SJCRH30 (cell line): Measurements from ENCODE around the gene OTOP3. TPM values are rescaled to one million over a fixed set of nuclear protein-coding genes. Genes with fewer than 3 reads are reported as not detected.
"Not testable (repeated sequence)": the region's sequence is repeated elsewhere in the genome, so short reads cannot be mapped to it uniquely, and the experiment has no call there.

Source experiments
- DNase-seq, 2 experiments: peaks; one replicate each; pipeline ENCODE4 v3.0.0-alpha.2; 2015 to 2020
- H3K27ac ChIP-seq: fragments of 250-450 bp; sonication (Bioruptor Pico); 2 replicates; pipeline ENCODE4 v1.5.1; 2020; ENCODE audit warnings: mild to moderate bottlenecking, moderate library complexity
- H3K27me3 ChIP-seq: fragments of 250-450 bp; sonication (Bioruptor Pico); 2 replicates; pipeline ENCODE4 v1.5.1; 2020; ENCODE audit warnings: mild to moderate bottlenecking, moderate library complexity
- H3K36me3 ChIP-seq: fragments of 250-450 bp; sonication (Bioruptor Pico); 2 replicates; pipeline ENCODE4 v1.5.1; 2020; ENCODE audit warnings: mild to moderate bottlenecking, moderate library complexity
- H3K4me1 ChIP-seq: fragments of 250-450 bp; sonication (Bioruptor Pico); 2 replicates; pipeline ENCODE4 v1.5.1; 2020; ENCODE audit warnings: mild to moderate bottlenecking, moderate library complexity
- H3K4me3 ChIP-seq: fragments of 250-450 bp; sonication (Bioruptor Pico); 2 replicates; pipeline ENCODE4 v1.5.1; 2020; ENCODE audit warnings: mild to moderate bottlenecking, moderate library complexity
- H3K9me3 ChIP-seq: fragments of 250-450 bp; sonication (Bioruptor Pico); replicated peaks from 2 replicates; pipeline ENCODE4 v1.5.1; 2020; ENCODE audit warnings: mild to moderate bottlenecking, moderate library complexity
- total RNA-seq: library from RNA; depleted of rRNA; stranded (reverse); fragments of >200 nt; shearing (Covaris generic); gene quantifications from 2 replicates; pipeline ENCODE4 v1.2.3, GENCODE V29; 2014

Gene OTOP3
- total RNA-seq, 1 experiment from 2014 or later: not detected

GRCh38 chr17:74904687-74905409 lies 30.9 kb upstream of the OTOP3 start:
- Histone ChIP-seq H3K27ac (no peak overlapping the region), H3K9me3 (0 out of 2 replicates have a peak, but pooled peaks cover 3% of the 10 kb centered on the region), H3K27me3 (peaks cover 41% of the 10 kb centered on the region), H3K4me3 (no peak overlapping the region), H3K36me3 (no peaks in the 10 kb centered on the region), H3K4me1 (no peaks in the 10 kb centered on the region)
- DNase-seq: no peak

GRCh38 chr17:74906214-74906793 lies 29.4 kb upstream of the OTOP3 start:
- H3K27me3 ChIP-seq: peaks cover 38% of the 10 kb centered on the region
- not testable (repeated sequence) for H3K4me3 ChIP-seq, H3K4me1 ChIP-seq

GRCh38 chr17:74907012-74907411 lies 28.7 kb upstream of the OTOP3 start:
- peaks cover 31% of the 10 kb centered on the region for H3K27me3 ChIP-seq
- no peak for DNase-seq
- H3K27ac ChIP-seq: no peak overlapping the region
- H3K4me1 ChIP-seq: no peaks in the 10 kb centered on the region
- H3K36me3 ChIP-seq: no peaks in the 10 kb centered on the region
- H3K4me3 ChIP-seq: no peak overlapping the region
- H3K9me3 ChIP-seq: 0 out of 2 replicates have a peak, but pooled peaks cover 3% of the 10 kb centered on the region

More at GRCh38 chr17:74906214-74906793, 29.4 kb upstream of the OTOP3 start:
- not testable (repeated sequence) for H3K36me3 ChIP-seq, H3K27ac ChIP-seq, H3K9me3 ChIP-seq
- DNase-seq: peak in 1 of 2 experiments; percentile 26

- H3K4me1 ChIP-seq, H3K36me3 ChIP-seq, H3K9me3 ChIP-seq, DNase-seq, H3K4me3 ChIP-seq, H3K27ac ChIP-seq: not testable (repeated sequence)
- H3K27me3 ChIP-seq: peaks cover 23% of the 10 kb centered on the region
These were observed 26.6 kb upstream of the OTOP3 start for GRCh38 chr17:74909097-74909496.

- H3K27ac ChIP-seq, H3K4me1 ChIP-seq, DNase-seq, H3K4me3 ChIP-seq, H3K9me3 ChIP-seq, H3K36me3 ChIP-seq: not testable (repeated sequence)
- peaks cover 22% of the 10 kb centered on the region for H3K27me3 ChIP-seq
These were observed 24.3 kb upstream of the OTOP3 start for GRCh38 chr17:74911423-74911822.

- Histone ChIP-seq H3K4me1 (no peaks in the 10 kb centered on the region), H3K36me3 (no peaks in the 10 kb centered on the region), H3K27ac (no peak overlapping the region), H3K27me3 (peaks cover 10% of the 10 kb centered on the region), H3K4me3 (no peak overlapping the region), H3K9me3 (0 out of 2 replicates have a peak, but pooled peaks cover 3% of the 10 kb centered on the region)
- DNase-seq: no peak
These were observed 19.4 kb upstream of the OTOP3 start for GRCh38 chr17:74916136-74916850.

- Histone ChIP-seq H3K27ac (no peak overlapping the region), H3K4me3 (no peak overlapping the region), H3K36me3 (no peaks in the 10 kb centered on the region), H3K27me3 (peaks cover 15% of the 10 kb centered on the region), H3K9me3 (0 out of 2 replicates have a peak, but pooled peaks cover 3% of the 10 kb centered on the region), H3K4me1 (no peaks in the 10 kb centered on the region)
- DNase-seq: no peak
These were observed 18.9 kb upstream of the OTOP3 start for GRCh38 chr17:74916851-74917199.

GRCh38 chr17:74917430-74917829 lies 18.3 kb upstream of the OTOP3 start:
- Histone ChIP-seq H3K4me3 (no peak overlapping the region), H3K36me3 (no peaks in the 10 kb centered on the region), H3K27ac (no peak overlapping the region), H3K9me3 (0 out of 2 replicates have a peak, but pooled peaks cover 3% of the 10 kb centered on the region), H3K27me3 (peaks cover 18% of the 10 kb centered on the region), H3K4me1 (no peaks in the 10 kb centered on the region)
- no peak for DNase-seq

GRCh38 chr17:74918906-74919305 lies 16.8 kb upstream of the OTOP3 start:
- Histone ChIP-seq H3K36me3 (no peaks in the 10 kb centered on the region), H3K9me3 (no peaks in the 10 kb centered on the region), H3K4me3 (no peak overlapping the region), H3K27ac (no peak overlapping the region), H3K4me1 (0 out of 2 replicates have a peak, but pooled peaks cover 2% of the 10 kb centered on the region), H3K27me3 (peaks cover 24% of the 10 kb centered on the region)
- no peak for DNase-seq

- no peak overlapping the region for H3K4me3 ChIP-seq
- H3K36me3 ChIP-seq: no peaks in the 10 kb centered on the region
- H3K9me3 ChIP-seq: no peaks in the 10 kb centered on the region
- H3K27ac ChIP-seq: no peak overlapping the region
- 0 out of 2 replicates have a peak, but pooled peaks cover 2% of the 10 kb centered on the region for H3K4me1 ChIP-seq
- peak in 1 of 2 experiments; percentile 31 for DNase-seq
- peaks cover 32% of the 10 kb centered on the region for H3K27me3 ChIP-seq
These were observed 16.0 kb upstream of the OTOP3 start for GRCh38 chr17:74919440-74920305.

GRCh38 chr17:74920306-74920620 lies 15.4 kb upstream of the OTOP3 start:
- Histone ChIP-seq H3K36me3 (no peaks in the 10 kb centered on the region), H3K27ac (no peak overlapping the region), H3K4me1 (0 out of 2 replicates have a peak, but pooled peaks cover 2% of the 10 kb centered on the region), H3K9me3 (no peaks in the 10 kb centered on the region), H3K27me3 (peaks cover 34% of the 10 kb centered on the region), H3K4me3 (no peak overlapping the region)
- no peak for DNase-seq

- Histone ChIP-seq H3K36me3 (no peaks in the 10 kb centered on the region), H3K9me3 (no peaks in the 10 kb centered on the region), H3K27ac (no peak overlapping the region), H3K27me3 (peaks cover 38% of the 10 kb centered on the region), H3K4me1 (0 out of 2 replicates have a peak, but pooled peaks cover 2% of the 10 kb centered on the region), H3K4me3 (no peak overlapping the region)
- peak in 1 of 2 experiments; percentile 25 for DNase-seq
These were observed 15.1 kb upstream of the OTOP3 start for GRCh38 chr17:74920642-74921025.

GRCh38 chr17:74921026-74921681 lies 14.5 kb upstream of the OTOP3 start:
- H3K4me1 ChIP-seq: 0 out of 2 replicates have a peak, but pooled peaks cover 2% of the 10 kb centered on the region
- H3K27me3 ChIP-seq: peaks cover 43% of the 10 kb centered on the region
- no peak for DNase-seq
- no peak overlapping the region for H3K4me3 ChIP-seq
- no peaks in the 10 kb centered on the region for H3K36me3 ChIP-seq
- no peak overlapping the region for H3K27ac ChIP-seq
- no peaks in the 10 kb centered on the region for H3K9me3 ChIP-seq

GRCh38 chr17:74921769-74922168 lies 13.9 kb upstream of the OTOP3 start:
- H3K4me1 ChIP-seq: 0 out of 2 replicates have a peak, but pooled peaks cover 2% of the 10 kb centered on the region
- no peaks in the 10 kb centered on the region for H3K36me3 ChIP-seq
- no peak overlapping the region for H3K4me3 ChIP-seq
- peaks cover 45% of the 10 kb centered on the region for H3K27me3 ChIP-seq
- H3K9me3 ChIP-seq: no peaks in the 10 kb centered on the region
- DNase-seq: no peak
- H3K27ac ChIP-seq: no peak overlapping the region
